Loucy (cell line): ENCODE measurements around the gene SHB.

Experiments used
- H2AFZ ChIP-seq: fragments of 200-600 bp; sonication (generic); 2 replicates; pipeline ENCODE4 v1.6.0; 2016; ENCODE audit warnings: antibody characterized with exemption, mild to moderate bottlenecking, low read length, moderate library complexity
- H3F3A ChIP-seq: fragments of 200-600 bp; 2 replicates; pipeline ENCODE4 v1.6.0; 2016; ENCODE audit warnings: antibody characterized with exemption, low read depth, mild to moderate bottlenecking
- H3K27me3 ChIP-seq: fragments of 200-600 bp; sonication (generic); 2 replicates; pipeline ENCODE4 v1.6.1; 2014; ENCODE audit warnings: low read length, mild to moderate bottlenecking; ENCODE audit not compliant: insufficient read depth, poor library complexity, severe bottlenecking
- H3K36me3 ChIP-seq: fragments of 200-600 bp; sonication (generic); 2 replicates; pipeline ENCODE4 v1.6.1; 2016; ENCODE audit warnings: low read length; ENCODE audit not compliant: insufficient read depth
- H3K4me1 ChIP-seq: fragments of 200-600 bp; sonication (generic); 2 replicates; pipeline ENCODE4 v1.5.1; 2014; ENCODE audit warnings: low read length, mild to moderate bottlenecking; ENCODE audit not compliant: insufficient read depth, poor library complexity, severe bottlenecking
- H3K4me2 ChIP-seq: fragments of 200-600 bp; sonication (generic); 2 replicates; pipeline ENCODE4 v1.6.0; 2014; ENCODE audit warnings: antibody characterized with exemption, low read length, low read depth, mild to moderate bottlenecking; ENCODE audit not compliant: poor library complexity, severe bottlenecking
- H3K4me3 ChIP-seq: fragments of 200-600 bp; sonication (generic); 2 replicates; pipeline ENCODE4 v1.5.1; 2014; ENCODE audit warnings: low read length, mild to moderate bottlenecking, mixed read lengths; ENCODE audit not compliant: poor library complexity, severe bottlenecking
- H3K79me2 ChIP-seq: fragments of 200-600 bp; sonication (generic); 2 replicates; pipeline ENCODE4 v1.6.1; 2014; ENCODE audit warnings: low read length; ENCODE audit not compliant: insufficient read depth
- H3K9ac ChIP-seq: fragments of 200-600 bp; sonication (generic); 2 replicates; pipeline ENCODE4 v1.6.0; 2014; ENCODE audit warnings: mild to moderate bottlenecking, low read depth, low read length, moderate library complexity; ENCODE audit not compliant: poor library complexity, severe bottlenecking
- H3K9me2 ChIP-seq: fragments of 200-600 bp; sonication (generic); replicated peaks from 2 replicates; pipeline ENCODE4 v1.6.1; 2016; ENCODE audit warnings: low read depth, low read length, mixed read lengths
- H3K9me3 ChIP-seq: fragments of 200-600 bp; sonication (generic); 2 replicates; pipeline ENCODE4 v1.6.1; 2014; ENCODE audit warnings: mild to moderate bottlenecking, antibody characterized with exemption, low read length, low read depth; ENCODE audit not compliant: insufficient read depth
- H4K20me1 ChIP-seq: fragments of 200-600 bp; sonication (generic); 2 replicates; pipeline ENCODE4 v1.6.0; 2014; ENCODE audit warnings: antibody characterized with exemption, low read length, mild to moderate bottlenecking; ENCODE audit not compliant: insufficient read depth, poor library complexity, severe bottlenecking
- EZH2phosphoT487 ChIP-seq: fragments of 200-600 bp; IDR thresholded peaks from 2 replicates; pipeline ENCODE4 v1.6.1; 2018; ENCODE audit warnings: antibody characterized with exemption, mild to moderate bottlenecking, moderate library complexity, borderline replicate concordance
- TF ChIP-seq, protein P1 (sequence below): fragments of 200-600 bp; sonication (generic); conservative IDR thresholded peaks from 2 replicates; pipeline ENCODE4 v1.5.1; 2014; ENCODE audit warnings: mild to moderate bottlenecking, antibody characterized with exemption, low read length

SHB gene

GRCh38 chr9:38081356-38082108 lies 12.5 kb upstream of the SHB start:
- H4K20me1 ChIP-seq: no peaks in the 10 kb centered on the region
- no peaks in the 10 kb centered on the region for H3K36me3 ChIP-seq
- H3K4me2 ChIP-seq: no peak overlapping the region
- H3K27me3 ChIP-seq: no peaks in the 10 kb centered on the region
- no peak overlapping the region for H3K9ac ChIP-seq
- H3K9me2 ChIP-seq: no peaks in the 10 kb centered on the region
- TF ChIP-seq, protein P1, sequence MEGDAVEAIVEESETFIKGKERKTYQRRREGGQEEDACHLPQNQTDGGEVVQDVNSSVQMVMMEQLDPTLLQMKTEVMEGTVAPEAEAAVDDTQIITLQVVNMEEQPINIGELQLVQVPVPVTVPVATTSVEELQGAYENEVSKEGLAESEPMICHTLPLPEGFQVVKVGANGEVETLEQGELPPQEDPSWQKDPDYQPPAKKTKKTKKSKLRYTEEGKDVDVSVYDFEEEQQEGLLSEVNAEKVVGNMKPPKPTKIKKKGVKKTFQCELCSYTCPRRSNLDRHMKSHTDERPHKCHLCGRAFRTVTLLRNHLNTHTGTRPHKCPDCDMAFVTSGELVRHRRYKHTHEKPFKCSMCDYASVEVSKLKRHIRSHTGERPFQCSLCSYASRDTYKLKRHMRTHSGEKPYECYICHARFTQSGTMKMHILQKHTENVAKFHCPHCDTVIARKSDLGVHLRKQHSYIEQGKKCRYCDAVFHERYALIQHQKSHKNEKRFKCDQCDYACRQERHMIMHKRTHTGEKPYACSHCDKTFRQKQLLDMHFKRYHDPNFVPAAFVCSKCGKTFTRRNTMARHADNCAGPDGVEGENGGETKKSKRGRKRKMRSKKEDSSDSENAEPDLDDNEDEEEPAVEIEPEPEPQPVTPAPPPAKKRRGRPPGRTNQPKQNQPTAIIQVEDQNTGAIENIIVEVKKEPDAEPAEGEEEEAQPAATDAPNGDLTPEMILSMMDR: no peak
- no peak for TF ChIP-seq EZH2phosphoT487
- H3K4me3 ChIP-seq: no peak overlapping the region
- no peaks in the 10 kb centered on the region for H3K79me2 ChIP-seq
- H2AFZ ChIP-seq: no peak overlapping the region
- no peaks in the 10 kb centered on the region for H3K4me1 ChIP-seq
- no peaks in the 10 kb centered on the region for H3K9me3 ChIP-seq
- H3F3A ChIP-seq: no peaks in the 10 kb centered on the region

DNA sequence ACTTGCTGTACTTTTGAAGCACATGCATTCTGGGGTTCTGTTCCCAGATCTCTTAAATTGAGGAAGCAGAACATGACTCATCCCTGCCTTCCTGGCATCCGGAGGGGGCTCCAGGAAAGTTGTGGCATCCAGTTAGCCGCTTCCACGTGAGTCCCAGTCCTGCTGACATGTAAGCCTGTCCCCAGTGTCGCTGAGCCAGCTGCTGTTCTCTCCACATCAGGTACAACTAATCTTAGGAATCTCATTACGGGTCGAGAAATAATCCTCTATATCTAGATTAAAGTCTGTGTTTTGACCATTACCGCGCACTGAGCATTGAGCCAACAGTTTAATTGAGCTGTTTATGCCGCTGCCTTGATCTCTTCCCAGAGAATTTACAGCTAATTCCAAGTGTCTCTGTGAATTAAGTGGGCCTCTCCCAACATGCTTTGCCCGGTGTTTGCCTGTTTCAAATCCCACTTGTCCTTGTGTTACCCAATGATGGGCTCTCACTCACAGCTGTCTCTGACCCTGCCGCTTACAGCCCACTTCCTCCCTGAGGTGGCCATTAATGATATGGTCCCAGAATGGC lies 10.5 kb upstream of the SHB start:
- Histone ChIP-seq H3F3A (no peaks in the 10 kb centered on the region), H3K79me2 (no peaks in the 10 kb centered on the region), H3K9ac (no peak overlapping the region), H3K36me3 (no peaks in the 10 kb centered on the region), H3K4me1 (no peaks in the 10 kb centered on the region), H4K20me1 (no peaks in the 10 kb centered on the region), H3K27me3 (no peaks in the 10 kb centered on the region), H3K9me3 (no peaks in the 10 kb centered on the region), H2AFZ (no peak overlapping the region), H3K9me2 (no peaks in the 10 kb centered on the region), H3K4me3 (no peak overlapping the region), H3K4me2 (no peak overlapping the region)
- TF ChIP-seq, protein P1: no peak
- no peak for TF ChIP-seq EZH2phosphoT487

DNA sequence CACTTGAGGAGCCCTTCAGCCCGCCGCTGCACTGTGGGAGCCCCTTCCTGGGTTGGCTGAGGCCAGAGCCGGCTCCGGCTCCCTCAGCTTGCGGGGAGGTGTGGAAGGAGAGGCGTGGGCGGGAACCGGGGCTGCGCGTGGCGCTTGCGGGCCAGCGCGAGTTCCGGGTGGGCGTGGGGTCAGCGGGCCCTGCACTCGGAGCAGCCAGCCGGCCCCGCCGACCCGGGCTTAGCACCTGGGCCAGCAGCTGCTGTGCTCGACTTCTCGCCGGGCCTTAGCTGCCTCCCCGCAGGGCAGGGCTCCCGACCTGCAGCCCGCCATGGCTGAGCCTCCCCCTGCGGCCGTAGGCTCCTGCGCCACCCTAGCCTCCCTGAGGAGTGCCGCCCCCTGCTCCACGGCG lies 6.2 kb upstream of the SHB start:
- no peaks in the 10 kb centered on the region for H3F3A ChIP-seq
- no peaks in the 10 kb centered on the region for H3K79me2 ChIP-seq
- H3K9me3 ChIP-seq: no peaks in the 10 kb centered on the region
- no peak for TF ChIP-seq EZH2phosphoT487
- TF ChIP-seq, protein P1: no peak
- H3K9ac ChIP-seq: no peak overlapping the region
- H3K27me3 ChIP-seq: no peaks in the 10 kb centered on the region
- no peaks in the 10 kb centered on the region for H3K4me1 ChIP-seq
- H3K4me2 ChIP-seq: no peak overlapping the region
- no peaks in the 10 kb centered on the region for H3K9me2 ChIP-seq
- H4K20me1 ChIP-seq: no peaks in the 10 kb centered on the region
- no peaks in the 10 kb centered on the region for H3K36me3 ChIP-seq
- H2AFZ ChIP-seq: no peak overlapping the region
- no peak overlapping the region for H3K4me3 ChIP-seq
